H1 (cell line): Measurements from ENCODE around the gene EXOSC7. TPM values are rescaled to one million over a fixed set of nuclear protein-coding genes. Genes with fewer than 3 reads are reported as not detected.

Experiments used
- CTCF ChIA-PET: fragments of 300-600 bp; sonication (Branson Sonifier 250); formaldehyde crosslinking; loops from one replicate; lab custom pipeline; 2021; ENCODE audit not compliant: partially characterized antibody; lab: Charles Lee
- POLR2A ChIA-PET: fragments of 300-600 bp; sonication (Branson Sonifier 250); formaldehyde crosslinking; loops from one replicate; lab custom pipeline; 2021; ENCODE audit warnings: inconsistent platforms; ENCODE audit not compliant: partially characterized antibody; lab: Charles Lee
- DNase-seq, 2 experiments: peaks; one replicate each; pipeline versions ENCODE4 v3.0.0 to v3.0.0-alpha.2; 2010 to 2022; ENCODE audit warnings: low spot score in 2 of 2, low read depth in 1 of 2, mixed read lengths in 1 of 2
- FAIRE-seq: peaks from 2 replicates; lab custom pipeline; 2011; peaks lifted over from hg19 to GRCh38; lab: Jason Lieb, UNC
- H2AFZ ChIP-seq: 2 replicates; pipeline ENCODE4 v1.8.1; 2012; ENCODE audit warnings: low read length, inconsistent platforms
- H2AK5ac ChIP-seq: 2 replicates; pipeline ENCODE4 v1.6.1; 2013; ENCODE audit warnings: low read depth, low read length
- H2BK120ac ChIP-seq: replicated peaks from 2 replicates; pipeline ENCODE3; 2013; ENCODE audit warnings: low read depth, low read length, inconsistent platforms
- H2BK12ac ChIP-seq: 2 replicates; pipeline ENCODE4 v1.6.1; 2013; ENCODE audit warnings: low read depth, low read length
- H2BK15ac ChIP-seq: 2 replicates; pipeline ENCODE4 v1.6.1; 2013; ENCODE audit warnings: low read length
- H2BK20ac ChIP-seq: 2 replicates; pipeline ENCODE4 v1.6.1; 2013; ENCODE audit warnings: low read length
- H2BK5ac ChIP-seq: 2 replicates; pipeline ENCODE4 v1.6.1; 2013; ENCODE audit warnings: low read depth, low read length
- H3K14ac ChIP-seq: 2 replicates; pipeline ENCODE4 v1.6.1; 2013; ENCODE audit warnings: inconsistent platforms; ENCODE audit not compliant: insufficient read length
- H3K18ac ChIP-seq: 2 replicates; pipeline ENCODE4 v1.6.1; 2013; ENCODE audit warnings: low read length; ENCODE audit errors: extremely low read depth
- H3K23ac ChIP-seq: 2 replicates; pipeline ENCODE4 v1.6.1; 2013; ENCODE audit warnings: inconsistent platforms; ENCODE audit not compliant: insufficient read length
- H3K23me2 ChIP-seq: 2 replicates; pipeline ENCODE4 v1.6.1; 2013; ENCODE audit warnings: low read depth, low read length
- H3K27ac ChIP-seq: 2 replicates; pipeline ENCODE4 v1.6.1; 2011; ENCODE audit warnings: low read depth, low read length, inconsistent platforms
- H3K27me3 ChIP-seq, 4 experiments: replicated peaks in 1 of 4; 1 replicate in 1 of 4; 2 replicates in 3 of 4; pipeline versions ENCODE4 v1.6.1 to v1.8.1; 2011 to 2013; ENCODE audit warnings: low read length in 3 of 4, mild to moderate bottlenecking in 3 of 4, inconsistent platforms in 2 of 4, mixed read lengths in 2 of 4, moderate library complexity in 1 of 4; ENCODE audit not compliant: control insufficient read depth in 3 of 4, insufficient read depth in 3 of 4; ENCODE audit errors: extremely low read depth in 1 of 4
- H3K36me3 ChIP-seq, 4 experiments: 2 replicates each; pipeline versions ENCODE4 v1.6.1 to v1.8.1; 2011 to 2013; ENCODE audit warnings: mild to moderate bottlenecking in 4 of 4, low read length in 3 of 4, moderate library complexity in 2 of 4, control low read depth in 1 of 4, inconsistent platforms in 1 of 4; ENCODE audit not compliant: insufficient read depth in 4 of 4, control insufficient read depth in 2 of 4
- H3K4ac ChIP-seq: replicated peaks from 2 replicates; pipeline ENCODE3; 2013; ENCODE audit warnings: low read length, low read depth, mixed read lengths, inconsistent platforms; ENCODE audit not compliant: insufficient read length
- H3K4me1 ChIP-seq, 4 experiments: replicated peaks in 1 of 4; 1 replicate in 1 of 4; 2 replicates in 3 of 4; pipeline versions ENCODE4 v1.6.1 to v1.8.1; 2011 to 2013; ENCODE audit warnings: low read length in 3 of 4, inconsistent platforms in 2 of 4, mixed read lengths in 1 of 4; ENCODE audit not compliant: insufficient read depth in 4 of 4, control insufficient read depth in 3 of 4
- H3K4me2 ChIP-seq, 2 experiments: 2 replicates each; pipeline versions ENCODE4 v1.6.1 to v1.8.1; 2011 to 2013; ENCODE audit warnings: low read depth in 2 of 2, low read length in 2 of 2, control low read depth in 1 of 2, inconsistent platforms in 1 of 2, mild to moderate bottlenecking in 1 of 2; ENCODE audit not compliant: insufficient read depth in 1 of 2
- H3K4me3 ChIP-seq, 4 experiments: fragments of 200-600, 300-600 bp in 1 of 4; sonication (generic), shearing (Covaris generic), sonication (Bioruptor Twin) in 1 of 4; 2 replicates each; pipeline versions ENCODE4 v1.5.1 to v1.8.1; 2011 to 2016; ENCODE audit warnings: low read length in 4 of 4, low read depth in 3 of 4, control low read depth in 2 of 4, inconsistent platforms in 2 of 4, mild to moderate bottlenecking in 2 of 4, mixed read lengths in 1 of 4, moderate library complexity in 1 of 4; ENCODE audit not compliant: insufficient read depth in 2 of 4; ENCODE audit errors: extremely low read depth in 1 of 4
- H3K56ac ChIP-seq: replicated peaks from 2 replicates; pipeline ENCODE3; 2013; ENCODE audit warnings: low read depth, mild to moderate bottlenecking, mixed read lengths, low read length, inconsistent platforms; ENCODE audit not compliant: insufficient read length
- H3K79me1 ChIP-seq: 2 replicates; pipeline ENCODE4 v1.6.1; 2013; ENCODE audit warnings: low read depth, low read length, control low read depth
- H3K79me2 ChIP-seq, 2 experiments: 2 replicates each; pipeline versions ENCODE4 v1.6.1 to v1.8.1; 2012 to 2013; ENCODE audit warnings: low read length in 2 of 2, mild to moderate bottlenecking in 2 of 2, inconsistent platforms in 1 of 2; ENCODE audit not compliant: insufficient read depth in 2 of 2, control insufficient read depth in 1 of 2
- H3K9ac ChIP-seq, 4 experiments: replicated peaks in 1 of 4; 1 replicate in 1 of 4; 2 replicates in 3 of 4; pipeline versions ENCODE4 v1.6.1 to v1.8.1; 2011 to 2013; ENCODE audit warnings: low read depth in 3 of 4, low read length in 3 of 4, control low read depth in 2 of 4, mild to moderate bottlenecking in 2 of 4, moderate library complexity in 2 of 4, inconsistent platforms in 1 of 4; ENCODE audit errors: extremely low read depth in 1 of 4
- H3K9me3 ChIP-seq, 2 experiments: 2 replicates each; pipeline versions ENCODE4 v1.6.1 to v1.8.1; 2012 to 2013; ENCODE audit warnings: mild to moderate bottlenecking in 2 of 2, moderate library complexity in 2 of 2, control low read depth in 1 of 2, inconsistent platforms in 1 of 2, low read depth in 1 of 2, low read length in 1 of 2, mixed read lengths in 1 of 2; ENCODE audit not compliant: insufficient read depth in 2 of 2
- H4K20me1 ChIP-seq, 2 experiments: replicated peaks in 1 of 2; 2 replicates each; pipeline versions ENCODE3 to v1.8.1; 2011 to 2013; ENCODE audit warnings: inconsistent platforms in 2 of 2, low read length in 2 of 2, mild to moderate bottlenecking in 1 of 2; ENCODE audit not compliant: insufficient read depth in 2 of 2, control insufficient read depth in 1 of 2
- H4K5ac ChIP-seq: 2 replicates; pipeline ENCODE4 v1.6.1; 2013; ENCODE audit warnings: low read length, low read depth, mixed read lengths, inconsistent platforms; ENCODE audit not compliant: insufficient read length
- H4K8ac ChIP-seq: 2 replicates; pipeline ENCODE4 v1.8.0; 2013; ENCODE audit warnings: mild to moderate bottlenecking, moderate library complexity, low read length, inconsistent platforms; ENCODE audit not compliant: insufficient read depth; ENCODE audit errors: extremely low read depth
- H4K91ac ChIP-seq: replicated peaks from 2 replicates; pipeline ENCODE3; 2013; ENCODE audit warnings: low read length, mixed read lengths, inconsistent platforms; ENCODE audit not compliant: insufficient read length
- EP300 ChIP-seq, 2 experiments: IDR thresholded peaks; 1 replicate in 1 of 2; 2 replicates in 1 of 2; pipeline ENCODE4 v1.6.1; 2011 to 2012; ENCODE audit warnings: low read depth in 2 of 2, low read length in 2 of 2, mild to moderate bottlenecking in 2 of 2, borderline replicate concordance in 1 of 2, inconsistent platforms in 1 of 2, moderate library complexity in 1 of 2
- TBP ChIP-seq: IDR thresholded peaks from 2 replicates; pipeline ENCODE4 v1.6.1; 2011; ENCODE audit warnings: low read depth, low read length, improper control_type of control experiment
- WGBS, 2 experiments: shearing (Covaris generic) in 1 of 2; methylation state at CpG; one replicate each; pipeline versions ENCODE4 v1.1.6 to v1.1.7; 2013 to 2015; ENCODE audit warnings: low lambda C conversion rate in 2 of 2, mixed read lengths in 2 of 2, inconsistent platforms in 1 of 2, low coverage in 1 of 2, missing lambda C conversion rate in 1 of 2; ENCODE audit not compliant: insufficient replicate concordance in 2 of 2, insufficient coverage in 1 of 2, insufficient read length in 1 of 2; ENCODE audit errors: extremely low coverage in 1 of 2, missing lambda C conversion rate in 1 of 2; 5-methylcytosine and 5-hydroxymethylcytosine counted together
- polyA plus RNA-seq, 7 experiments: library from polyadenylated mRNA; depleted of rRNA in 3 of 7; stranded (reverse) in 5 of 7; unstranded in 2 of 7; fragments of >200 nt in 5 of 7; fragments of 200-250 nt in 2 of 7; gene quantifications; 1 replicate in 5 of 7; 2 replicates in 1 of 7; 4 replicates in 1 of 7; pipeline versions ENCODE4 v1.2.1 to v1.2.3, GENCODE V29; 2011 to 2013; ENCODE audit warnings: missing spikeins in 2 of 7, mixed read lengths in 2 of 7
- total RNA-seq: library from RNA; stranded (reverse); fragmentation: NEBNext Ultra II Directional; extraction: Animal tissue kit (Norgen Biotek cat#: 25700); gene quantifications from 2 replicates; pipeline ENCODE4 v1.2.1, GENCODE V29; 2021

Gene EXOSC7
- total and polyA plus RNA-seq, 2 of the 8 experiments (the other 6 are each of a cell fraction or from before 2014, with no cell fraction given): 92.7 to 94.5 TPM

- Histone ChIP-seq H2AFZ (no peak overlapping the region), H3K4me2 (no peak overlapping the region), H2BK120ac (no peak overlapping the region), H3K4me1 (peaks cover 0 to 5% (median 2%) of the 10 kb centered on the region in 4 experiments; a peak in 3 of 7 replicates), H3K27ac (no peak overlapping the region), H4K20me1 (peaks cover 0 to 11% of the 10 kb centered on the region in 2 experiments), H3K4me3 (no peak overlapping the region), H3K27me3 (no peaks in the 10 kb centered on the region), H4K5ac (no peak overlapping the region), H2BK5ac (peak overlapping the region; percentile 6; the same call in 1 of the 2 replicates), H2AK5ac (no peak overlapping the region), H3K9me3 (no peaks in the 10 kb centered on the region), H3K4ac (no peak overlapping the region), H3K79me1 (peaks cover 12% of the 10 kb centered on the region), H3K56ac (no peak overlapping the region), H4K8ac (no peak overlapping the region), H3K18ac (no peak overlapping the region), H3K9ac (no peak overlapping the region), H2BK15ac (no peak overlapping the region), H2BK12ac (no peak overlapping the region), H3K79me2 (peaks cover 4 to 11% of the 10 kb centered on the region in 2 experiments; a peak in 2 of 4 replicates), H3K36me3 (peaks cover 0 to 8% (median 5%) of the 10 kb centered on the region in 4 experiments; a peak in 5 of 8 replicates), H2BK20ac (no peak overlapping the region), H3K23me2 (no peaks in the 10 kb centered on the region), H4K91ac (no peak overlapping the region), H3K23ac (no peak overlapping the region), H3K14ac (no peak overlapping the region)
- no peak for TF ChIP-seq TBP
- no peak for TF ChIP-seq EP300 (IDR thresholded peaks at IDR 0.05; ENCODE audit: borderline replicate concordance in 1 of 2, low read depth in 2 of 2, low read length in 2 of 2)
- DNase-seq (no peak), FAIRE-seq (no peak)
- ChIA-PET CTCF (no interaction called here), POLR2A (no interaction called here)
- WGBS, 2 experiments: 84% methylated on average over 3 of the region's 3 CpGs; no CpG with 5 or more reads in 1 of the 2 experiments
These were observed 27.8 kb upstream of the EXOSC7 start for GRCh38 chr3:44948239-44948638.
